ENCODE data around the gene NXPH2.

The NXPH2 gene

GRCh38 chr2:138630164-138630563 lies 150.0 kb downstream of the NXPH2 start:
- DNase-seq, result no peak

DNA sequence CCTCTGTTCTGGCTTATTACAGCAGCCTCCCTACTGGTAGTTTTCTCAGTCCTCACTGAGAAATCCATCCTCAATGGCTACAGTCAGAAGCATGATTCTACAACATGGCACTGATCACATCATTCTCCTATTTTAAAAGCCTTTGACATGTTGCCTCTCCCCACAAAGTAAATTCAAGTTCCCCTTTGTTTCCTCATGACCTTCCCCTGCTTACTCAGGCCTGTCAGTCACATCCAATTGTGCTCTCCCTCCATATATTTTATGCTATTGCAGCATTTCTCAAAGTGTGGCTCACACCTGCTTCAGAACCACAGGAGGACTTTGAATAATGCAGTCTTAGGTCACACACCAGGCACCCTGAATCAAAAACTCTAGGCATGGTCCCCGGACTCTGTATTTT lies 154.0 kb downstream of the NXPH2 start:
- no peak for DNase-seq

DNA sequence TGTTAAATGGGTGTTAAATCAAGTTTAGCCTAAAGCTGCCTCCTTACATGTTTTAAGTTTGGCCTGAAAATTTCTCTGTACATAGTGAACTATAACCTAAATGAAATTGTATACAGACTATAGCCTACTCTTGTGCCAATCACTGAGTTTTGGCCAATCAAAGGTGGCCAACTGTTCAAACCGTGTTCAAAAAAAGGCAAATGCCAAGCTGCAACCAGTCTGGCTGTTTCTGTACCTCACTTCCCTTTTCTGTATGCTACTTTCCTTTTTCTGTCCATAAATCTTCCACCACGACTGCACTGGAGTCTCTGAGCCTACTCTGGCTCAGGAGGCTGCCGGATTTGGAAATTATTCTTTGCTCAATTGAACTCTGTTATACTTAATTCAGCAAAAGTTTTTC lies 157.6 kb downstream of the NXPH2 start:
- no peak for DNase-seq

GRCh38 chr2:138621139-138621538 lies 159.1 kb downstream of the NXPH2 start:
- DNase-seq, result no peak

DNA sequence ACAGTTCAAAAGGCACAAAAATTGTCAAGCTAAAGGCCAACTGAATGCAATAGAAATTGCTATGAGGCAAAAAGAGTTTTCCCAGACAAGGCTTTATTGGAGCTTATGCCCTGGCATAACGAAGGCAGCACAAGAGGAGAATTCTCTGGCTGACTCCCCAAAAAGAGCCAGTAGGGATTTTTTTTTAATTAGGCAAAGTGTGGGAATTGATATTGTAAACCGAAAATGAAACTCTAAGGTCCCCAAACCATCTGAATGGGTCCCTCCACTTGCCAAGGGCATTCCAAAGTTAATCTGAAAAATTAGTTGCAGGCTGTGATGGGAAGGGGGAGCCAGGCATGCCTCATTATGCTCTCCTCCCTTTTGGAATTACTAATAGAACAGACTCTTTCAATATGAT lies 159.8 kb downstream of the NXPH2 start:
- DNase-seq, result no peak
